Upper lobe of left lung (tissue), 6 donors: ENCODE data around the gene SUPT6H. TPM values are rescaled to one million over a fixed set of nuclear protein-coding genes. Genes with fewer than 3 reads are reported as not detected.

ENCODE experiments used
- ATAC-seq, 2 donors: fragments of 200-7000 bp; cut with Tn5 transposase; one replicate each; pipeline ENCODE4 v1.9.1; 2022; ENCODE audit warnings: mild to moderate bottlenecking in 2 of 2, moderate library complexity in 2 of 2; ENCODE audit not compliant: low FRiP score in 2 of 2
- DNase-seq, 2 donors: peaks; one replicate each; pipeline ENCODE4 v3.0.0-alpha.2; 2019 to 2020
- H3K27ac ChIP-seq, 4 donors: fragments of 200-600 bp; sonication (generic); one replicate each; pipeline ENCODE4 v1.5.1; 2016 to 2019
- H3K27me3 ChIP-seq, 4 donors: fragments of 200-600 bp; sonication (generic); one replicate each; pipeline ENCODE4 v1.5.1; 2017 to 2019
- H3K36me3 ChIP-seq, 4 donors: fragments of 200-600 bp; sonication (generic); one replicate each; pipeline ENCODE4 v1.5.1; 2016 to 2019
- H3K4me1 ChIP-seq, 4 donors: fragments of 200-600 bp; sonication (generic); one replicate each; pipeline ENCODE4 v1.5.1; 2018 to 2019
- H3K4me3 ChIP-seq, 4 donors: fragments of 200-600 bp; sonication (generic); one replicate each; pipeline ENCODE4 v1.5.1; 2017 to 2019; ENCODE audit warnings: mild to moderate bottlenecking in 2 of 4, moderate library complexity in 1 of 4
- H3K9me3 ChIP-seq, 4 donors: fragments of 200-600 bp; sonication (generic); one replicate each; pipeline ENCODE4 v1.5.1; 2018 to 2019
- EP300 ChIP-seq, 4 donors: sonication (generic); formaldehyde crosslinking; IDR thresholded peaks; one replicate each; pipeline ENCODE4 v1.5.1; 2017; ENCODE audit warnings: antibody characterized with exemption in 4 of 4, control low read depth in 2 of 4
- POLR2A ChIP-seq, 4 donors: fragments of 450-650 bp; IDR thresholded peaks; one replicate each; pipeline ENCODE4 v1.5.1; 2016 to 2017; ENCODE audit warnings: antibody characterized with exemption in 4 of 4, mild to moderate bottlenecking in 2 of 4
- POLR2AphosphoS5 ChIP-seq, 2 donors: sonication (generic); formaldehyde crosslinking; IDR thresholded peaks; one replicate each; pipeline ENCODE4 v1.5.1; 2017; ENCODE audit warnings: antibody characterized with exemption in 2 of 2
- WGBS, 2 donors: methylation state at CpG; one replicate each; pipeline ENCODE4 v1.1.5; 2017 to 2018; 5-methylcytosine and 5-hydroxymethylcytosine counted together
- total RNA-seq, 6 donors: library from RNA; depleted of rRNA in 4 of 6; stranded (reverse); fragments of >200 nt in 4 of 6; gene quantifications; one replicate each; pipeline versions ENCODE4 v1.1.0 to v1.2.1, GENCODE V29; 2016 to 2021
- TF ChIP-seq, protein P1 (sequence below), 6 experiments: fragments of 450-650 bp in 4 of 6; fragments of 200-600 bp in 2 of 6; sonication (generic) in 2 of 6; IDR thresholded peaks; one replicate each; pipeline ENCODE4 v1.5.1; 2016 to 2019; ENCODE audit warnings: antibody characterized with exemption in 6 of 6
- donor health status: DM: no; HTN: no; CAD: no; lungs with moderate emphysema.
- donor health status: DM: no; HTN: yes; CAD: no; lungs with severe emphysema.

Gene SUPT6H
- total RNA-seq, 6 donors from 2014 or later: 57.3 to 128 (median 71.5) TPM

DNA sequence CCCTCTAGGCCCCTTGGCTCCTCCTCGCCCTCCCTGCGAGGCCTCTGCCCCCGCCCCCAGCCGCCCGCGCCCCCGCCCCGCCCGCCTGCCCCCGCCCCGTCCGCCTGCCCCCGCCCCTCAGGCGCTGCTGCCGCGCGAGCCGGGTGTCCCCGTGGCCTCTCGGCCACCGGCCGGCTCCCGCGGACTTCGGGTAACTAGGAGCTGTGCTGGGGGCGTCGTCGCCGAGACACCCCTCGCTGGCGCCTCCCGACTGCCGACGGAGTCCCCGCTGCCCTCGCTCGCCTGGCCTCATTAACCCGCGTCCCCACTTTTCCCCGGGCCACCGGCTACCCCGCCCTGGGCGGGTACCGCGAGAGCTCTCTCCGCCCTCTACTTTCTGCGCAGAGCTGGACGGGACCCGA is 64.2 kb downstream of the SUPT6H start, which contains the start of gene TLCD1:
Gene TLCD1, minus strand, starts transcription at position 8 of the 401 bp plus-strand sequence. CDS start 136 bp downstream, outside the sequence.
- Histone ChIP-seq H3K4me3 (peak within 1 kb of the TSS; percentile 62 to 80 (median 73)), H3K36me3 (peaks cover 10 to 37% (median 33%) of the 10 kb centered on the region in 4 donors), H3K27ac (peak within 1 kb of the TSS; percentile 92 to 96 (median 95)), H3K9me3 (no peaks in the 10 kb centered on the region), H3K27me3 (no peaks in the 10 kb centered on the region), H3K4me1 (peaks cover 43 to 74% (median 60%) of the 10 kb centered on the region in 4 donors)
- DNase-seq (peak; percentile 69 to 94), ATAC-seq (peak; percentile 53 to 75)
- TF ChIP-seq POLR2A (IDR thresholded peaks at IDR 0.05): no peak
- TF ChIP-seq, protein P1, sequence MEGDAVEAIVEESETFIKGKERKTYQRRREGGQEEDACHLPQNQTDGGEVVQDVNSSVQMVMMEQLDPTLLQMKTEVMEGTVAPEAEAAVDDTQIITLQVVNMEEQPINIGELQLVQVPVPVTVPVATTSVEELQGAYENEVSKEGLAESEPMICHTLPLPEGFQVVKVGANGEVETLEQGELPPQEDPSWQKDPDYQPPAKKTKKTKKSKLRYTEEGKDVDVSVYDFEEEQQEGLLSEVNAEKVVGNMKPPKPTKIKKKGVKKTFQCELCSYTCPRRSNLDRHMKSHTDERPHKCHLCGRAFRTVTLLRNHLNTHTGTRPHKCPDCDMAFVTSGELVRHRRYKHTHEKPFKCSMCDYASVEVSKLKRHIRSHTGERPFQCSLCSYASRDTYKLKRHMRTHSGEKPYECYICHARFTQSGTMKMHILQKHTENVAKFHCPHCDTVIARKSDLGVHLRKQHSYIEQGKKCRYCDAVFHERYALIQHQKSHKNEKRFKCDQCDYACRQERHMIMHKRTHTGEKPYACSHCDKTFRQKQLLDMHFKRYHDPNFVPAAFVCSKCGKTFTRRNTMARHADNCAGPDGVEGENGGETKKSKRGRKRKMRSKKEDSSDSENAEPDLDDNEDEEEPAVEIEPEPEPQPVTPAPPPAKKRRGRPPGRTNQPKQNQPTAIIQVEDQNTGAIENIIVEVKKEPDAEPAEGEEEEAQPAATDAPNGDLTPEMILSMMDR (IDR thresholded peaks at IDR 0.05): no peak
- TF ChIP-seq POLR2AphosphoS5 (IDR thresholded peaks at IDR 0.05): no peak
- TF ChIP-seq EP300 (IDR thresholded peaks at IDR 0.05): no peak
- 0% methylated on average over 7 to 11 of the region's 49 CpGs for WGBS, 2 donors

DNA sequence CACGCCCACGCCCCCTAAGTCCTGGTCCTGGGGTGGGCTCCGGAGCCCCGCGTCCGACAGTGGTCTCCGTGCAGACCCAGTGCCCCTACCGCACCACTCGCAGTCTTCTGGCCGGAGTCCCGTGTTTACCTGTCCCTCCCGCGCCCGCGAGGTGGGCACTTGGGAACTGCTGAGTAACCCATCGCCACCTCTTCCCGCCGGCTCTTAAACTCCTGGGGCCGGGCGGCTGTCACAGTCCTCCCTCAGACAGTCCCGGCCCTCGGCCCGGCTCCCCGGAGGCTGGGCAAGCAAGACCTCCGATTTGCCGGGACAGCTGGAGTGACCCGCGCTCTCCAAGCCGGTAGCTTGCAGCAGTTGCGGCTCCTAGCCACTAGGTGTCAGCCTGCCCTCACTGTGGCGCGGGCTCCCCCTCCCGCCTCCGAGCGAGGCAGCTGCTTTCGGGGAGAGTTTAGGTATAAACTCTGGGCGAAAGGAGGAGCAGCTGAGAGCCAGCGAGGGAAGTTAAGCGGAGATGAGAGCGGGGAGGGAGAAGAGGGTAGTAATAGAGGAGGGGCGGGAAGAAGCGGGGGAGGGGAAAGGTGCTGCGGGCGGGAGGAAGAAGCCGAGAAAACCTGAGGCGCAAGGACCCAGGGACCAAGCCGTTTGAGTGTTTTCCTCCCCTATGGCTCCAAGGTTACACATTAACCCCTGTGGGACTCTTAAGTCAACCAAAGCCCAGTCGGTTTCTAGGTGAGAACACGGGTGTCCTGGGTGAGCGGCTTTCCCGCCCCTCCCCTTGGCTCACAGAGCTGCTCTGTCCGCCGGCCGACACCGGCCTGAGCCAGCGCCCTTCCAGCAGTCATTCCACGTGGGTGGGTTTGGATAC is 64.9 kb downstream of the SUPT6H start:
- H3K4me1 ChIP-seq: peaks cover 37 to 67% (median 53%) of the 10 kb centered on the region in 4 donors
- TF ChIP-seq POLR2AphosphoS5 (IDR thresholded peaks at IDR 0.05) (peak; percentile 32 to 43), POLR2A (IDR thresholded peaks at IDR 0.05) (peak in 1 of 4 donors; percentile 19), EP300 (IDR thresholded peaks at IDR 0.05) (no peak)
- TF ChIP-seq, protein P1 (IDR thresholded peaks at IDR 0.05): peak; percentile 99 to 100 (median 99)
- peaks cover 10 to 31% (median 29%) of the 10 kb centered on the region in 4 donors for H3K36me3 ChIP-seq
- H3K4me3 ChIP-seq: peak overlapping the region; percentile 62 to 80 (median 73)
- peak; percentile 89 to 93 for ATAC-seq
- H3K27me3 ChIP-seq: no peaks in the 10 kb centered on the region
- no peaks in the 10 kb centered on the region for H3K9me3 ChIP-seq
- DNase-seq: peak; percentile 95 to 97
- H3K27ac ChIP-seq: peak overlapping the region; percentile 92 to 96 (median 95)
- 1% methylated on average over 32 to 56 of the region's 57 CpGs for WGBS, 2 donors

DNA sequence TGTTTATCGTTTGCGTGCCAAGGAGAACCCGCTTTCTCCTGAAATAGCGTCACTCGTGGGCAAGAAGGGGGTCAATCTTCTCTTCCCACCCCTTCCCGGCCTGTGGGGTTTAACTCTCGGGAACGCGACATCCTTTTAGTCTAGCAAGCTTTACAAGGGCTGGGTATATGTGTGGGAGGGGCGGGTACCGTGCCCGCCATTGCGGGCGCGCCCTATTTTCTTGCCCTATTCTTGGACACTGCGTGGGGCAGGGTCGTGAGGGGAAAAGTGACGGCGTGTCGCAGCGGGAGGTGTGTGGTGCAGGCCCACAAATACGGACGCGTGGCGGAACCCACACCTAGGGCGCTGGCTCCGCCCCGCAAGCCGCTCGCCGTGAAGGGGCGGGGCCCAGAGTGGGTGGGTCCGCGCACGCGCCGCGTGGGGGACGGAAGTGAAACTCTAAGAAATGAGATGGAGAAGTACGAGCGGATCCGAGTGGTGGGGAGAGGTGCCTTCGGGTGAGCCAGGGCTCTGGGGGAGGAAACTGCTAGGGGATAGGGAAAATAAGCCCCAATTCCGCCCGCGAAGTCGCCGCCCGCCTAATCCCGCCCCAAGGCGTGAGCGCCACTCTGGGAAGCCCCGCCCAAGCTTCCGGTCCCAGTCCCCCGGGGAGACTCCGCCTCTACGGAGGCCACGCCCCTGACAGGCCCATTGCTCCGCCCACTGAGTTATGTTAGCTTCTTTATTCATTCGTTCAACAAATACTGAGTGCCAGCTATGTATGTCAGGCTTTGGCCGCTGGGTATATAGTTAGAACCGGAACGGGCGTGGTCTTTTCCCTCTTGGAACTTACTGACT is 66.6 kb downstream of the SUPT6H start, which contains the start of gene NEK8:
Gene NEK8, plus strand, starts transcription at position 425 of the 837 bp plus-strand sequence. Its CDS starts 26 bp downstream, at position 451.
- Histone ChIP-seq H3K36me3 (peaks cover 0 to 14% (median 12%) of the 10 kb centered on the region in 4 donors), H3K9me3 (no peaks in the 10 kb centered on the region), H3K4me3 (peak within 1 kb of the TSS; percentile 53 to 75 (median 66)), H3K27me3 (no peaks in the 10 kb centered on the region), H3K27ac (peak within 1 kb of the TSS; percentile 92 to 96 (median 95)), H3K4me1 (peaks cover 25 to 51% (median 38%) of the 10 kb centered on the region in 4 donors)
- DNase-seq (peak; percentile 97 to 98), ATAC-seq (peak; percentile 89 to 92)
- 0 to 1% methylated on average over 48 to 64 of the region's 64 CpGs for WGBS, 2 donors
- TF ChIP-seq, protein P1 (IDR thresholded peaks at IDR 0.05): peak in 2 of 6 experiments; percentile 5 to 11
- peak in 3 of 4 donors; percentile 27 to 83 (median 51) for TF ChIP-seq POLR2A (IDR thresholded peaks at IDR 0.05)
- peak; percentile 75 to 78 for TF ChIP-seq POLR2AphosphoS5 (IDR thresholded peaks at IDR 0.05)
- TF ChIP-seq EP300 (IDR thresholded peaks at IDR 0.05): no peak

DNA sequence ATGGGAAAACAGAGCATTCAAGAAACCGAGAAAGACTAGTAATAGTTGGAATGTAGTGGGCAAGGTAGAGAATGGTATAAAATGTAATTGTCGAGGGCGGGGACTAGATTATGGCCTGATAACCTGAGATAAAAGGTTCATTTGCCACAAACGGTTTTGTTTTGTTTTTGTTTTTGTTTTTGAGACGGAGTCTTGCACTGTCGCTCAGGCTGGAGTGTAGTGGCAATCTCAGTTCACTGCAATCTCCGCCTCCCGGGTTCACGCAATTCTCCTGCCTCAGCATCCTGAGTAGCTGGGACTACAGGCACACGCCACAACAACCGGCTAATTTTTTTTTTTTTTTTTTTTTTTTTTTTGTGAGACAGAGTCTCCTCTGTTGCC is 67.9 kb downstream of the SUPT6H start:
- Histone ChIP-seq H3K4me3 (no peak overlapping the region), H3K27ac (no peak overlapping the region), H3K4me1 (peaks cover 20 to 39% (median 26%) of the 10 kb centered on the region in 4 donors), H3K9me3 (no peaks in the 10 kb centered on the region), H3K27me3 (no peaks in the 10 kb centered on the region), H3K36me3 (peaks cover 0 to under 1% (median 0%) of the 10 kb centered on the region in 4 donors)
- no peak for DNase-seq
- no peak for ATAC-seq
- 88% methylated on average over 11 of the region's 11 CpGs for WGBS, 2 donors
- TF ChIP-seq POLR2AphosphoS5 (IDR thresholded peaks at IDR 0.05): no peak
- no peak for TF ChIP-seq POLR2A (IDR thresholded peaks at IDR 0.05)
- TF ChIP-seq EP300 (IDR thresholded peaks at IDR 0.05): no peak
- TF ChIP-seq, protein P1 (IDR thresholded peaks at IDR 0.05): no peak
